Mononuclear cell (primary cell): ENCODE data around the gene NCAPH2. TPM values are rescaled to one million over a fixed set of nuclear protein-coding genes. Genes with fewer than 3 reads are reported as not detected.
"Not testable (repeated sequence)": the region's sequence is repeated elsewhere in the genome, so short reads cannot be mapped to it uniquely, and the experiment has no call there.

Experiments used
- H3K27me3 ChIP-seq: 2 replicates; pipeline ENCODE4 v1.6.0; 2011; ENCODE audit warnings: low read length, control low read depth; ENCODE audit not compliant: insufficient read depth
- H3K4me1 ChIP-seq: 2 replicates; pipeline ENCODE4 v1.5.1; 2011; ENCODE audit warnings: mild to moderate bottlenecking, low read length, control low read depth; ENCODE audit not compliant: insufficient read depth
- H3K4me3 ChIP-seq: 2 replicates; pipeline ENCODE4 v1.5.1; 2011; ENCODE audit warnings: mild to moderate bottlenecking, low read length, moderate library complexity
- H3K9me3 ChIP-seq: 2 replicates; pipeline ENCODE4 v1.5.1; 2011; ENCODE audit warnings: low read depth, mild to moderate bottlenecking, control low read depth, low read length
- total RNA-seq: library from RNA; depleted of rRNA; stranded (reverse); fragments of >200 nt; gene quantifications from one replicate; pipeline ENCODE4 v1.2.3, GENCODE V29; 2012

NCAPH2 gene
- total RNA-seq, 1 donor = 40.6 TPM

DNA sequence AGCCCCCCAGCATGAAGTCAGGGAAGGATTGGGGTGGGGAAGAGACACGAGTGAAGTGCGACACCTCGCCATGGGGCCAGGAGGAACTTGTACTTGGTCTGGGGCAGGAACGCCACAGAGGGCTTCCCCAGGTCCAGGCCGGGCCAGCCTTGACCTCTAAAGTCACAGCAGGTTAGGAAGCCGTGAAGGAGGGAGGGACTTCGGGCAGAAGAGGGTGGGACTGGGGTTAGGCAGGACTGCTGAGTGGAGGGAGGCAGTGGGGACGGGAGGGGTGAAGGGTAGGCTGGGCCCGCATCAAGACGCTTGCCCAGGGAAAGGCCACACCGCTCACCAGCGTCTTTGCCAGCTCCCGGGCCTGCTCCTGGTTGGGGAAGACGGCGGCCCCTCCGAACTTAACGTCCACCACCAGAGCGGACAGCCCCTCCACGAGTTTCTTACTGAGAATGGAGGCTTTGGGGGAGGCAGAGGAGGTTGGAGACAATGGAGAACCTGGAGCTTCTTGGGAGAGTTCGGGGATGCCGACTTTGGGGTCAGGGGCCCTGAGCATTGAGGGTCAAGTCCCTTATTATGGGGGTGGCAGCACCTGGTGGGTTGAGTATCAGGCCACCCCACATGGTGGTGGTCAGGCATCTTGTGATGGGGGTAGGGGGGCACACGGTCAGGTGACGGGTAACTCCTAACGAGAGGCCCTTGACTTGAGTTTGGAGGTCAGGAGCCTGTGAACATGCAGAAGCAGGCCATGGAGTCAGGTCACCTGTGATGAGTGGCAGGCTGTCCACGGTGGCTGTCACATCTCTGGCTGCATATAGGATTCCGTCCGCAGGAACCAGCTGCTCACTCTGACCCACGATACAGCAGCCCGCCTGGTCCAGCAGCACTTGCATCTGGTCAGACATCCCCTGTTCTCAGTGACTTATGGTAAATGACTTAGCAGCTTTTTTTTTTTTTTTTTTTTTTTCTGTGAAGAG lies 19.1 kb downstream of the NCAPH2 start:
- Histone ChIP-seq H3K27me3 (no peaks in the 10 kb centered on the region), H3K4me1 (peaks cover 59% of the 10 kb centered on the region), H3K4me3 (peak overlapping the region; percentile 94), H3K9me3 (no peaks in the 10 kb centered on the region)

- no peaks in the 10 kb centered on the region for H3K27me3 ChIP-seq
- H3K9me3 ChIP-seq = no peaks in the 10 kb centered on the region
- H3K4me3 ChIP-seq = peak overlapping the region; percentile 94
- peaks cover 69% of the 10 kb centered on the region for H3K4me1 ChIP-seq
Measured at GRCh38 chr22:50527921-50528681, 20.1 kb downstream of the NCAPH2 start.

GRCh38 chr22:50528682-50529415 lies 20.8 kb downstream of the NCAPH2 start:
- H3K4me3 ChIP-seq = peak overlapping the region; percentile 94
- peaks cover 74% of the 10 kb centered on the region for H3K4me1 ChIP-seq

GRCh38 chr22:50529416-50529896 lies 21.4 kb downstream of the NCAPH2 start:
- H3K4me3 ChIP-seq = peak overlapping the region; percentile 94

More at GRCh38 chr22:50528682-50529415, 20.8 kb downstream of the NCAPH2 start:
- Histone ChIP-seq H3K9me3 (no peaks in the 10 kb centered on the region), H3K27me3 (no peaks in the 10 kb centered on the region)

GRCh38 chr22:50529897-50530579 lies 22.0 kb downstream of the NCAPH2 start, which contains the start of gene TYMP:
Gene TYMP (minus strand): TSS chr22:50530012. CDS start chr22:50529709, 303 bp downstream.
- H3K27me3 ChIP-seq = no peaks in the 10 kb centered on the region
- peak within 1 kb of the TSS; percentile 94 for H3K4me3 ChIP-seq
- H3K9me3 ChIP-seq = no peaks in the 10 kb centered on the region
- peaks cover 74% of the 10 kb centered on the region for H3K4me1 ChIP-seq

More at GRCh38 chr22:50529416-50529896, 21.4 kb downstream of the NCAPH2 start:
- Histone ChIP-seq H3K4me1 (peaks cover 74% of the 10 kb centered on the region), H3K9me3 (no peaks in the 10 kb centered on the region), H3K27me3 (no peaks in the 10 kb centered on the region)

GRCh38 chr22:50530580-50530876 lies 22.5 kb downstream of the NCAPH2 start:
- H3K4me3 ChIP-seq = peak overlapping the region; percentile 94
- no peaks in the 10 kb centered on the region for H3K27me3 ChIP-seq
- H3K4me1 ChIP-seq = peaks cover 75% of the 10 kb centered on the region
- no peaks in the 10 kb centered on the region for H3K9me3 ChIP-seq

GRCh38 chr22:50530877-50531545 lies 23.0 kb downstream of the NCAPH2 start:
- Histone ChIP-seq H3K27me3 (no peaks in the 10 kb centered on the region), H3K4me1 (peaks cover 80% of the 10 kb centered on the region), H3K9me3 (no peaks in the 10 kb centered on the region), H3K4me3 (peak overlapping the region; percentile 94)

GRCh38 chr22:50531546-50531961 lies 23.5 kb downstream of the NCAPH2 start:
- H3K27me3 ChIP-seq = no peaks in the 10 kb centered on the region
- H3K4me1 ChIP-seq = peaks cover 84% of the 10 kb centered on the region
- H3K4me3 ChIP-seq = peak overlapping the region; percentile 94
- no peaks in the 10 kb centered on the region for H3K9me3 ChIP-seq

DNA sequence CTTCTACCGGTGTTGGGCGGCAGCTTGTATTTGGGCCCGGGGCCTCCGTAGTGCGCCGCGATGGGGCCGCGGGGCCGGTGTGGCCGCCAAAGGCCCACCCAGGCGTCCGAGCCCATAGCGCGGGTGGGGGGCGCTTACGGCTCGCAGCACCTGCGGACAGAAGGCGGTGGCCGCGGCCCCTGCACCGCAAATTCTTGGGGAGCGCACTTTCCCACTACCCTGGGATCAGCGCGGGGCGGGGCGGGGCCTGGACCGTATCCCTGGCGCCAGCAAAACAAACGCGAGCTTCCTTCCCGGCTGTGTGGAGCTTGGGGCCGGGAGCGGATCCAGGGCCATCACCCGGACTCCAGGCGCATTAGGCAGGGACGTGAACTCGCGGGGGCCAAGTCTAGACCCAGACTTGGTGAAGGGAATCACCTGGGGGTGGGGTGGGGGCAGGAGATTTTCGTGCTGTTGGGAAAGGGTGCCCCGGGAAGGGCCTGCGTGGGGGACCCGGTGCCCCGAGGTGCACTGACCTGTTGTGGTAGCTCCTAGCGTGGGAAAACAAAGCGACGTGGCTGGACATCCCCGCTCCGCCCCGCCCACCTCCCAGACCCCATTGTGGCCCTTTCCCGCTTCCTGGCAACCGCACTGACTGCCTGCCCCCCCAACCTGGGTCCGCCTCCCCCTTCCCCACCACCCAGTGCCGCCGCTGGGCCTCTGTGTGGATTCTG lies 24.1 kb downstream of the NCAPH2 start:
- Histone ChIP-seq H3K4me1 (peaks cover 84% of the 10 kb centered on the region), H3K4me3 (peak overlapping the region; percentile 94), H3K9me3 (no peaks in the 10 kb centered on the region), H3K27me3 (no peaks in the 10 kb centered on the region)

DNA sequence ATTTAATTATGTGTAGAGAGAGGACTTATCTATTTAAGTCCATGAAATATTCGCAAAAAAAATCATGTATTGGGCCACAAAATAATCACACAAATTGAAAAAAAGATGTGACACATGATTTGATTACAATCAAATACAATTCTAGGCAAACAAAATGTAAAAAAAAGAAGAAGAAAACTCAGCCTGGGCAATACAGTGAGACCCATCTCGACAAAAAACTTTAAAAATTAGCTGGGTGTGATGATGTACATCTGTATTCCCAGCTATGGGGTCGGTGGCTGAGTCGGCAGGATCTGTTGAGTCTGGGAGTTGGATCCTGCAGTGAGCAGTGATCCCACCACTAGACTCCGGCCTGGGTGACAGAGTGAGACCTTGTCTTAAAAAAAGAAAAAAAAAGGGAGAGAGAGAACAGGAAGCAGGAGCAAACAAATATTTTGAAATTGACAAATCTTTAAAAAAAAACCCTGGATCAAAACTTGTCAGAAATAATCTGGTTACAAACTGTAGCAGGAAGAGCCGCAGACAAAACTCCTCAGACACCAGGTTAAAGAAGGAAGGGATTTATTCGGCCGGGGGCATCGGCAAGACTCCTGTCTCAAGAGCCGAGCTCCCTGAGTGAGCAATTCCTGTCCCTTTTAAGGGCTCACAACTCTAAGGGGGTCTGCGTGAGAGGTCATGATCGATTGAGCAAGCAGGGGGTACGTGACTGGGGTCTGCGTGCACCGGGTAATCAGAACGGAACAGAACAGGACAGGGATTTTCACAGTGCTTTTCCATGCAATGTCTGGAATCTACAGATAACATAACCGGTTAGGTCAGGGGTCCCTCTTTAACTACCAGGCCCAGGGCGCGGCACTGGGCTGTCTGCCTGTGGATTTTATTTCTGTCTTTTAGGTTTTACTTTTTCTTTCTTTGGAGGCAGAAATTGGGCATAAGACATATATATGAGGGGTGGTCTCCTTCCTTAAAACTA lies 25.1 kb downstream of the NCAPH2 start:
- Histone ChIP-seq H3K27me3 (no peaks in the 10 kb centered on the region), H3K4me3 (peak overlapping the region; percentile 94), H3K4me1 (peaks cover 84% of the 10 kb centered on the region), H3K9me3 (no peaks in the 10 kb centered on the region)

DNA sequence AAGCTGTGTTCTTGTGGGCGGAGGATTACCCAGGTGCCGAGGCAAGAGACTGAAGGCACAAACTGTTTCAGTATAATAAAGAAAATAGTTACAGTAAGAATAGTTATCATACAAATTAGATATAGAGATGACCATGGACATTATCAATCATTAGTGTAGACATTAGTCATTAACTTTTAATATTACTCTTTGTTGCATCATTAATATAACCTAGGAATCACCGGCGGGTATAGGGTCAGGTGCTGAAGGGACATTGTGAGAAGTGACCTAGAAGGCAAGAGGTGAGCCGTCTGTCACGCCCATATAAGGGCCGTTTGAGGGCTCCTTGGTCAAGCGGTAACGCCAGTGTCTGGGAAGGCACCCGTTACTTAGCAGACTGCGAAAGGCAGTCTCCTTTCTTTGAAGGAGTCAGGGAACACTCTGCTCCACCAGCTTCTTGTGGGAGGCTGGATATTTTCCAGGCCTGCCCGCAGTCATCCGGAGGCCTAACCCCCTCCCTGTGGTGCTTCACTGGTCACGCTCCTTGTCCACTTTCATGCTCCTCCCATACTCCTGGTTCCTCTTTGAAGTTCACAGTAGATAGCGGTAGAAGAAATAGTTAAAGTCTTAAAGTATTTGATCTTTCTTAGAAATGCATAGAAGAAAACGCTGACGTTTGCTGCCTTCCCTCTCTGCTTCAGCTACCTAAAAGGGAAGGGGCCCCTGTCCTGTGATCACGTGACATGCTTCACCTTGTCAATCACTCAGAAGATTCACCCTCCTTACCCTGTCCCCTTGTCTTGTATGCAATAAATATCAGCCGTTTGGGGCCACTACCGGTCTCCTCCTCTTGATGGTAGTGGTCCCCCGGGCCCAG lies 26.1 kb downstream of the NCAPH2 start:
- H3K4me3 ChIP-seq, H3K27me3 ChIP-seq, H3K9me3 ChIP-seq: not testable (repeated sequence)
- peaks cover 85% of the 10 kb centered on the region for H3K4me1 ChIP-seq

- H3K4me1 ChIP-seq = peaks cover 89% of the 10 kb centered on the region
- H3K27me3 ChIP-seq = no peaks in the 10 kb centered on the region
- H3K4me3 ChIP-seq = no peak overlapping the region
- no peaks in the 10 kb centered on the region for H3K9me3 ChIP-seq
Measured at GRCh38 chr22:50535113-50535512, 27.1 kb downstream of the NCAPH2 start.
